ENCODE results near the gene AAMP.

The AAMP gene

GRCh38 chr2:218262631-218263586, 7.0 kb downstream of the AAMP start:
- TF ChIP-seq CTCF (IDR thresholded peaks at IDR 0.05; ENCODE audit: low read depth, low read length, missing control alignments) = no peak
- in situ Hi-C loops (cut with HindIII; ENCODE audit: low sequenced_read_pairs) = no loop called here
- H3K4me3 ChIP-seq (ENCODE audit: low read depth, low read length) = no peak overlapping the region
- DNase-seq (ENCODE audit: low read depth) = no peak

DNA sequence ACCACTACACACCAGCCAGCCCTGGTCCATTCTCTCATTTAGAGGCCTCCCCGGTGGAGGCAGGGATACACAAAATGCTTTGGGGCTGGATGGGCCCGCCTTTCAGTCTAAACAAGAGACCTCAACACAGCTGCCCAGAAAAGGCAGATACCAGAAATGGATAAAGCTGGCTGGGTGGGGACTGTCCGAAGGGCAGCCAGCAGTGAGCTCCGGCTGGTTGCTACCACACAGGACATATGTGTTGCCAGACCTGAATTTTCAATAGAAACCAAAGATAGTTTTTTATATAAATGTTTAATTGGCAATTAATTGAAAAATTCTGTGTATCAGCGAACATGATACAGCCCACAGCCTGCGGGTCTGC, 7.7 kb downstream of the AAMP start:
- DNase-seq (ENCODE audit: low read depth) = no peak
- H3K4me3 ChIP-seq (ENCODE audit: low read depth, low read length) = no peak overlapping the region
- in situ Hi-C loops (cut with HindIII; ENCODE audit: low sequenced_read_pairs) = no loop called here
- TF ChIP-seq CTCF (IDR thresholded peaks at IDR 0.05; ENCODE audit: low read depth, low read length, missing control alignments) = no peak

DNA sequence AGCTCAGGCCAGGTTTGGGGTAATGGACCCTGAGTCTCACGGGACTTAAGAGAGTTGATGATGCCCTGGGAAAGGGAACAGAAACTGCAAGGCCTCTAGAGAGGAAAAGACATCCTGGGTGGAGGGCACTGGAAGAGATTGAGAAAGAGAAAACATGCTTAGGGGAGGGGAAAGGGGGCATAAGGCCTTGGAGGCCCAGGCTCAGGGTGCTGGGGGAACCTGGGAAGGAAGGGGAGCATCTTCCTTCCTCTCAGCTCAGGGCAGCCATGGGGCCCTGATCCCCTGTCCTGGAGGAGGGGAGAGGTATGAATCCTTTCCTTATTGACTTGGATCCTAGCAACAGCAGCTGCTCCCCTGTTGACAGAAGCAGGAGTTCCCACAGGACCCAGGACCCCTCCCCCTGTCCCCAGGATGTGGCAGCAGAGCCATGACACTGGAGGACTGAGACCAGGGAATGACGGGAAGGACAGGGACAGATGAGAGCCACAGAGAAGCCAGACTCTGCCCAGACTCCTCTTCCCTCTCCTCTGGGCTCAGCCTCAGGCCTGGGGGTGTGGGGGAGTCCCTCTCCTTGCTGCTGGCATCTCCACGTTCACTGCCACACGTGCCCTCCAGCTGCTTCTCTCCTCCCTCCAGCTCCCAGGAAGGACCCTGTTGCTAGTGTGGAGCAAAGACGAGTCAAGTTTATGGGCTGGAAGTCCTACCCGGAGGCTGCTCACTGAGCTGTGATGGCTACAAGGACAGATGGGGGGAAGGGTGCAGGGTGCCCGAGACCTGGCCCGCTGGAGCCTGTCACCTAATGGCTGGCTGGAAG, 8.3 kb downstream of the AAMP start:
- TF ChIP-seq CTCF (IDR thresholded peaks at IDR 0.05; ENCODE audit: low read depth, low read length, missing control alignments) = no peak
- DNase-seq (ENCODE audit: low read depth) = no peak
- in situ Hi-C loops (cut with HindIII; ENCODE audit: low sequenced_read_pairs) = no loop called here
- H3K4me3 ChIP-seq (ENCODE audit: low read depth, low read length) = no peak overlapping the region

DNA sequence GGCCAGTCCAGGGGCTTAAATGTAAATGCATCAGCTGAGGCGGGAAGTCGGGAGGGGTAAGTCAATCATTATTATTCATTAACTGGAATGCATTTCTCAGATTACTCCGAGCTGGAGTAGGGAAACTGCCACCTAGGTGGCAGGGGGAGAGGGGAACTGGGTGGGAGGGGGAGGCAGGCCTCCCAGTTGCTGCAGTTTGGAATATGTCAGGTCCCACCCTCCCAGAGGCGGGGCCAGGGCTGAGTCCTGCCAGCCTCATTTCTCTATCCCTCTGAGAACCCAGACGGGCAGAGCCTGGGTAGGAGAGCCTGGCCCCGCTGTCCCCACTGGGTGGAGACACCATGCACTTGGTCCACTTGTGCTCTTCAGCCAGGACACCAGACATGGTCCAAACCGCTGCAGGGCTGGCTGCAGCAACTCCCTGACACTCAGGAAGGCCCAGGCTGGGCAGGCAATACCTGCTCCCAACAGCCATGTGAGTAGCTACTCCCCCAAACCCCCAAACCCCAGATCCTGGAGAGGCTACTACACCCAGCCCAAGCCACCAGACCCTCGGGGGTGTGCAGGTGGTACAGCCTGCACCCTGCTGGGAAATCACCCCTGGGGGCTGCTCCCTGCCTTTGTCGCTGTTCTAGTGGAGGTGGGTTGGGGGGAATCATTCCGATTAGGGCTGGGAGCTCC, 9.1 kb downstream of the AAMP start, which contains the start of gene GPBAR1:
GPBAR1 (plus strand) TSS at position 274 of the 681 bp plus-strand sequence. CDS start 1,710 bp downstream, outside the sequence.
- in situ Hi-C loops (cut with HindIII; ENCODE audit: low sequenced_read_pairs) = no loop called here
- H3K4me3 ChIP-seq (ENCODE audit: low read depth, low read length) = no peak within 1 kb of the TSS
- no peak for DNase-seq (ENCODE audit: low read depth)
- TF ChIP-seq CTCF (IDR thresholded peaks at IDR 0.05; ENCODE audit: low read depth, low read length, missing control alignments) = no peak

- no peak for DNase-seq (ENCODE audit: low read depth)
- in situ Hi-C loops (cut with HindIII; ENCODE audit: low sequenced_read_pairs) = no loop called here
- H3K4me3 ChIP-seq (ENCODE audit: low read depth, low read length) = no peak overlapping the region
- TF ChIP-seq CTCF (IDR thresholded peaks at IDR 0.05; ENCODE audit: low read depth, low read length, missing control alignments) = no peak
Observed at GRCh38 chr2:218260166-218260565, 9.8 kb downstream of the AAMP start.

Data from astrocyte of the cerebellum (primary cell).